A549 (cell line): ENCODE results near the gene SH3PXD2A. TPM values are rescaled to one million over a fixed set of nuclear protein-coding genes. Genes with fewer than 3 reads are reported as not detected.

Experiments used
- ATAC-seq, 2 experiments: fragments of 200-7000 bp in 1 of 2; fragments of >200 bp in 1 of 2; cut with Nextera tagmentation in 1 of 2; cut with Tn5 transposase in 1 of 2; 3 replicates each; pipeline versions ENCODE4 v1.8.0 to v1.9.1; 2018 to 2020; ENCODE audit warnings: mild to moderate bottlenecking in 1 of 2, moderate library complexity in 1 of 2
- CTCF ChIA-PET: fragments of 300-600 bp; sonication (Branson Sonifier 250); formaldehyde crosslinking; extraction: SDS; loops from one replicate; lab custom pipeline; 2021; ENCODE audit warnings: antibody characterized with exemption, inconsistent platforms; lab: Yijun Ruan, JAX
- POLR2A ChIA-PET: fragments of 350-600 bp; formaldehyde crosslinking; extraction: SDS; loops from one replicate; lab custom pipeline; 2021; ENCODE audit warnings: antibody characterized with exemption, inconsistent platforms; lab: Yijun Ruan, JAX
- DNase-seq, 2 experiments: peaks; one replicate each; pipeline versions ENCODE4 v3.0.0 to v3.0.0-alpha.2; 2011 to 2016; ENCODE audit warnings: low read depth in 1 of 2, low spot score in 1 of 2
- FAIRE-seq: peaks from 2 replicates; lab custom pipeline; 2011; peaks lifted over from hg19 to GRCh38; lab: Jason Lieb, UNC
- H3K27ac ChIP-seq, 2 experiments: fragments of >200 bp; sonication (Bioruptor Twin); formaldehyde crosslinking; 3 replicates each; pipeline ENCODE4 v1.5.1; 2016 to 2017
- H3K4me1 ChIP-seq: fragments of >200 bp; sonication (Bioruptor Twin); formaldehyde crosslinking; 3 replicates; pipeline ENCODE4 v1.6.1; 2016
- H3K4me2 ChIP-seq: fragments of >200 bp; sonication (Bioruptor Twin); formaldehyde crosslinking; 3 replicates; pipeline ENCODE4 v1.6.1; 2016
- H3K4me3 ChIP-seq: fragments of >200 bp; sonication (Bioruptor Twin); formaldehyde crosslinking; 3 replicates; pipeline ENCODE4 v1.5.1; 2016
- H3K9me3 ChIP-seq: fragments of >200 bp; sonication (Bioruptor Twin); formaldehyde crosslinking; 3 replicates; pipeline ENCODE4 v1.6.1; 2016
- ATOH8 ChIP-seq: fragments of 250-450 bp; sonication (Bioruptor Pico); IDR thresholded peaks from 2 replicates; pipeline ENCODE4 v1.5.0; 2020; ENCODE audit warnings: low read depth, mild to moderate bottlenecking, moderate library complexity
- CHD4 ChIP-seq: fragments of 200-600 bp; sonication (generic); IDR thresholded peaks from 2 replicates; pipeline ENCODE4 v1.6.1; 2016; ENCODE audit warnings: antibody characterized with exemption, mild to moderate bottlenecking, borderline replicate concordance
- E2F6 ChIP-seq: IDR thresholded peaks from 2 replicates; pipeline ENCODE4 v1.6.1; 2012; ENCODE audit warnings: low read depth, borderline replicate concordance
- EHMT2 ChIP-seq: fragments of 200-600 bp; sonication (generic); IDR thresholded peaks from 2 replicates; pipeline ENCODE4 v1.6.1; 2016; ENCODE audit warnings: antibody characterized with exemption, low read depth, mild to moderate bottlenecking, moderate library complexity
- ESRRA ChIP-seq: fragments of 150-350 bp; IDR thresholded peaks from 2 replicates; pipeline ENCODE4 v1.6.1; 2014; ENCODE audit warnings: mild to moderate bottlenecking, low read length, borderline replicate concordance
- FOSL2 ChIP-seq, 2 experiments: fragments of 450-650 bp in 1 of 2; fragments of >200 bp in 1 of 2; sonication (Bioruptor Twin) in 1 of 2; formaldehyde crosslinking; IDR thresholded peaks; 2 replicates each; pipeline versions ENCODE4 v1.5.0 to v1.6.1; 2016 to 2020; ENCODE audit warnings: mild to moderate bottlenecking in 1 of 2, moderate library complexity in 1 of 2
- HES2 ChIP-seq: fragments of >200 bp; sonication (Bioruptor Twin); formaldehyde crosslinking; IDR thresholded peaks from 2 replicates; pipeline ENCODE4 v1.6.1; 2016
- HOXA7 ChIP-seq: fragments of 250-450 bp; sonication (Bioruptor Pico); IDR thresholded peaks from 2 replicates; pipeline ENCODE4 v1.5.0; 2020; ENCODE audit warnings: mild to moderate bottlenecking, moderate library complexity
- HOXB13 ChIP-seq: fragments of 250-450 bp; sonication (Bioruptor Pico); IDR thresholded peaks from 2 replicates; pipeline ENCODE4 v1.5.0; 2020; ENCODE audit warnings: low read depth, mild to moderate bottlenecking, moderate library complexity
- HOXB5 ChIP-seq: fragments of 250-450 bp; sonication (Bioruptor Pico); IDR thresholded peaks from 2 replicates; pipeline ENCODE4 v1.5.0; 2020; ENCODE audit warnings: mild to moderate bottlenecking, moderate library complexity
- JUN ChIP-seq, 2 experiments: fragments of >200 bp; sonication (Bioruptor Twin); formaldehyde crosslinking; IDR thresholded peaks; 2 replicates in 1 of 2; 3 replicates in 1 of 2; pipeline ENCODE4 v1.6.1; 2016 to 2017
- JUNB ChIP-seq: fragments of >200 bp; sonication (Bioruptor Twin); formaldehyde crosslinking; IDR thresholded peaks from 2 replicates; pipeline ENCODE4 v1.6.1; 2016
- KDM1A ChIP-seq: fragments of 200-600 bp; sonication (generic); IDR thresholded peaks from 2 replicates; pipeline ENCODE4 v1.6.1; 2016; ENCODE audit warnings: low read depth, mild to moderate bottlenecking
- KDM5A ChIP-seq: fragments of 200-600 bp; sonication (generic); IDR thresholded peaks from 2 replicates; pipeline ENCODE4 v1.6.1; 2016; ENCODE audit warnings: antibody characterized with exemption, mild to moderate bottlenecking
- MAX ChIP-seq: IDR thresholded peaks from 2 replicates; pipeline ENCODE4 v1.6.1; 2012
- MYC ChIP-seq: IDR thresholded peaks from 2 replicates; pipeline ENCODE4 v1.6.1; 2012; ENCODE audit warnings: mild to moderate bottlenecking, inconsistent platforms, low read length, improper control_type of control experiment, borderline replicate concordance
- NPAS2 ChIP-seq: fragments of 250-450 bp; sonication (Bioruptor Pico); IDR thresholded peaks from 2 replicates; pipeline ENCODE4 v1.8.0; 2022; ENCODE audit warnings: mild to moderate bottlenecking, moderate library complexity, borderline replicate concordance
- POLR2A ChIP-seq: IDR thresholded peaks from 2 replicates; pipeline ENCODE4 v1.6.1; 2012; ENCODE audit warnings: mild to moderate bottlenecking, low read length
- RAD21 ChIP-seq, 2 experiments: fragments of >200 bp in 1 of 2; sonication (Bioruptor Twin) in 1 of 2; formaldehyde crosslinking in 1 of 2; IDR thresholded peaks in 1 of 2; conservative IDR thresholded peaks in 1 of 2; 2 replicates in 1 of 2; 3 replicates in 1 of 2; pipeline ENCODE4 v1.6.1; 2012 to 2018; ENCODE audit warnings: inconsistent platforms in 1 of 2
- RCOR1 ChIP-seq: fragments of 150-350 bp; IDR thresholded peaks from 2 replicates; pipeline ENCODE4 v1.6.1; 2014; ENCODE audit warnings: antibody characterized with exemption, low read length, low read depth
- RNF2 ChIP-seq: fragments of 200-600 bp; sonication (generic); IDR thresholded peaks from 2 replicates; pipeline ENCODE4 v1.6.1; 2016; ENCODE audit warnings: low read depth, mild to moderate bottlenecking, antibody characterized with exemption, moderate library complexity, borderline replicate concordance
- TP53 ChIP-seq: fragments of 250-450 bp; sonication (Bioruptor Pico); IDR thresholded peaks from 2 replicates; pipeline ENCODE4 v1.5.0; 2021; ENCODE audit warnings: mild to moderate bottlenecking, moderate library complexity
- USF2 ChIP-seq: fragments of 450-650 bp; IDR thresholded peaks from 2 replicates; pipeline ENCODE4 v1.6.1; 2014; ENCODE audit warnings: antibody characterized with exemption
- ZC3H11A ChIP-seq: fragments of 450-650 bp; IDR thresholded peaks from 2 replicates; pipeline ENCODE4 v1.6.1; 2014; ENCODE audit warnings: antibody characterized with exemption, mild to moderate bottlenecking
- ZFP36 ChIP-seq: fragments of 450-650 bp; IDR thresholded peaks from 2 replicates; pipeline ENCODE4 v1.6.1; 2014; ENCODE audit warnings: borderline replicate concordance; ENCODE audit not compliant: partially characterized antibody
- WGBS: methylation state at CpG from one replicate; pipeline ENCODE4 v1.1.6; 2017; ENCODE audit errors: missing lambda C conversion rate; 5-methylcytosine and 5-hydroxymethylcytosine counted together
- polyA plus RNA-seq, 4 experiments: library from polyadenylated mRNA; depleted of rRNA in 3 of 4; stranded (reverse); fragments of >200 nt; fragmentation: RNase III in 1 of 4; extraction: RNeasy Plus Mini Kit Qiagen cat#74134 plus additional on column Dnase treatment in 1 of 4; gene quantifications; 2 replicates in 3 of 4; 3 replicates in 1 of 4; pipeline ENCODE4 v1.2.3, GENCODE V29; 2011 to 2017

SH3PXD2A gene
- polyA plus RNA-seq, 2 of the 4 experiments (the other 2 are of a cell fraction): 2.4 to 3.9 TPM

- ChIA-PET POLR2A (no interaction called here), CTCF (interaction anchor here (1.0 to 10.5 kb wide), 3 partner anchors 10 to 27 kb away, joined by 3 to 100 read pairs (median 8); no protein-coding TSS in a partner anchor)
- Histone ChIP-seq H3K27ac (no peak overlapping the region), H3K9me3 (no peaks in the 10 kb centered on the region), H3K4me1 (peaks cover 30% of the 10 kb centered on the region), H3K4me2 (no peak overlapping the region), H3K4me3 (no peak overlapping the region)
- TF ChIP-seq ZC3H11A (no peak), HES2 (no peak), CHD4 (no peak), HOXB5 (CRISPR knock-in tag) (no peak), E2F6 (no peak), ESRRA (no peak), RNF2 (no peak), EHMT2 (no peak), POLR2A (no peak), KDM1A (no peak), RAD21 (conservative IDR thresholded peaks at IDR 0.05 in 1 of 2, IDR thresholded peaks at IDR 0.05 in 1 of 2) (no peak), MYC (no peak), HOXA7 (CRISPR knock-in tag) (no peak), NPAS2 (CRISPR knock-in tag) (no peak), MAX (no peak), FOSL2 (IDR thresholded peaks at IDR 0.05) (no peak), FOSL2 (CRISPR knock-in tag; IDR thresholded peaks at IDR 0.05) (no peak), JUNB (no peak), ZFP36 (no peak), ATOH8 (CRISPR knock-in tag) (no peak), USF2 (no peak)
- no peak for ATAC-seq
- no peak for FAIRE-seq
- 89% methylated on average over 16 of the region's 16 CpGs for WGBS
- DNase-seq: no peak
These were observed 281.0 kb downstream of the SH3PXD2A start for GRCh38 chr10:103574097-103575061.

- FAIRE-seq (no peak), DNase-seq (no peak), ATAC-seq (no peak)
- 65% methylated on average over 7 of the region's 7 CpGs for WGBS
- H3K27ac ChIP-seq: no peak overlapping the region
- ChIA-PET CTCF (interaction anchor here (0.6 to 1.9 kb wide), 6 partner anchors 8 to 862 kb away, joined by 3 to 8 read pairs (median 3); no protein-coding TSS in a partner anchor), POLR2A (interaction anchor here (0.7 kb wide), 2 partner anchors 87 to 160 kb away, joined by 3 read pairs; no protein-coding TSS in a partner anchor)
- no peaks in the 10 kb centered on the region for H3K9me3 ChIP-seq
- peaks cover 21% of the 10 kb centered on the region; the same call in 2 of the 3 replicates for H3K4me1 ChIP-seq
- no peak overlapping the region for H3K4me3 ChIP-seq
- no peak overlapping the region for H3K4me2 ChIP-seq
- TF ChIP-seq HOXB13 (CRISPR knock-in tag) (no peak), ESRRA (no peak), RAD21 (conservative IDR thresholded peaks at IDR 0.05 in 1 of 2, IDR thresholded peaks at IDR 0.05 in 1 of 2) (no peak), TP53 (CRISPR knock-in tag) (no peak), RCOR1 (no peak), KDM5A (no peak), E2F6 (no peak), JUN (IDR thresholded peaks at IDR 0.05) (no peak)
These were observed 282.2 kb downstream of the SH3PXD2A start for GRCh38 chr10:103573205-103573487.
